WERI-Rb-1 (cell line): ENCODE measurements around the gene SMCHD1.

Source experiments
- DNase-seq: peaks from one replicate; pipeline ENCODE4 v3.0.0-alpha.2; 2020
- H3K27ac ChIP-seq: fragments of 250-450 bp; sonication (Bioruptor Pico); 2 replicates; pipeline ENCODE4 v1.5.1; 2020; ENCODE audit warnings: mild to moderate bottlenecking, moderate library complexity
- H3K27me3 ChIP-seq: fragments of 250-450 bp; sonication (Bioruptor Pico); 2 replicates; pipeline ENCODE4 v1.5.1; 2021; ENCODE audit warnings: mild to moderate bottlenecking, low read depth, moderate library complexity; ENCODE audit not compliant: insufficient read depth, severe bottlenecking
- H3K36me3 ChIP-seq: fragments of 250-450 bp; sonication (Bioruptor Pico); 2 replicates; pipeline ENCODE4 v1.5.1; 2020; ENCODE audit warnings: mild to moderate bottlenecking, moderate library complexity
- H3K4me3 ChIP-seq: 2 replicates; pipeline ENCODE4 v1.5.1; 2011; ENCODE audit warnings: low read depth, mild to moderate bottlenecking, control low read depth, low read length
- H3K9me3 ChIP-seq: fragments of 250-450 bp; sonication (Bioruptor Pico); 2 replicates; pipeline ENCODE4 v1.5.1; 2021; ENCODE audit warnings: mild to moderate bottlenecking, moderate library complexity; ENCODE audit not compliant: severe bottlenecking
- CTCF ChIP-seq: IDR thresholded peaks from 2 replicates; pipeline ENCODE4 v1.5.1; 2011; ENCODE audit warnings: low read depth, mild to moderate bottlenecking, control low read depth, inconsistent platforms, low read length

Gene SMCHD1

GRCh38 chr18:2811416-2811815 is 155.9 kb downstream of the SMCHD1 start:
- H3K4me3 ChIP-seq, result no peak overlapping the region
- H3K36me3 ChIP-seq, result no peaks in the 10 kb centered on the region
- H3K27ac ChIP-seq, result no peak overlapping the region
- no peaks in the 10 kb centered on the region for H3K27me3 ChIP-seq
- no peak for TF ChIP-seq CTCF
- H3K9me3 ChIP-seq, result peaks cover 4% of the 10 kb centered on the region
- no peak for DNase-seq

GRCh38 chr18:2814928-2815327 is 159.4 kb downstream of the SMCHD1 start:
- Histone ChIP-seq H3K9me3 (no peaks in the 10 kb centered on the region), H3K36me3 (no peaks in the 10 kb centered on the region), H3K27me3 (no peaks in the 10 kb centered on the region), H3K4me3 (no peak overlapping the region), H3K27ac (no peak overlapping the region)
- no peak for DNase-seq
- no peak for TF ChIP-seq CTCF

GRCh38 chr18:2818281-2818680 is 162.8 kb downstream of the SMCHD1 start:
- TF ChIP-seq CTCF, result no peak

GRCh38 chr18:2821695-2822094 is 166.2 kb downstream of the SMCHD1 start:
- Histone ChIP-seq H3K27ac (no peak overlapping the region), H3K36me3 (no peaks in the 10 kb centered on the region), H3K4me3 (no peak overlapping the region), H3K27me3 (no peaks in the 10 kb centered on the region), H3K9me3 (peaks cover 2% of the 10 kb centered on the region)
- no peak for DNase-seq
- TF ChIP-seq CTCF, result no peak

More at GRCh38 chr18:2818281-2818680, 162.8 kb downstream of the SMCHD1 start:
- Histone ChIP-seq H3K9me3 (no peaks in the 10 kb centered on the region), H3K27ac (no peak overlapping the region), H3K27me3 (no peaks in the 10 kb centered on the region), H3K36me3 (no peaks in the 10 kb centered on the region), H3K4me3 (no peak overlapping the region)
- no peak for DNase-seq

- no peak for TF ChIP-seq CTCF
- Histone ChIP-seq H3K27me3 (no peaks in the 10 kb centered on the region), H3K4me3 (no peak overlapping the region), H3K9me3 (peaks cover 2% of the 10 kb centered on the region), H3K27ac (no peak overlapping the region), H3K36me3 (no peaks in the 10 kb centered on the region)
- no peak for DNase-seq
These were observed 166.8 kb downstream of the SMCHD1 start for GRCh38 chr18:2822213-2822921.

- Histone ChIP-seq H3K36me3 (no peaks in the 10 kb centered on the region), H3K27ac (no peak overlapping the region), H3K9me3 (peaks cover 2% of the 10 kb centered on the region), H3K4me3 (no peak overlapping the region), H3K27me3 (no peaks in the 10 kb centered on the region)
- no peak for DNase-seq
- no peak for TF ChIP-seq CTCF
These were observed 167.7 kb downstream of the SMCHD1 start for GRCh38 chr18:2823202-2823601.
